Measurements from ENCODE around the gene MAGI2. TPM values are rescaled to one million over a fixed set of nuclear protein-coding genes. Genes with fewer than 3 reads are reported as not detected.

The MAGI2 gene
- total RNA-seq, 1 experiment from 2014 or later = 14.3 TPM

GRCh38 chr7:78864339-78864738 is 589.1 kb downstream of the MAGI2 start:
- no peak overlapping the region for H2BK15ac ChIP-seq (ENCODE audit: low read depth, low read length)

More at GRCh38 chr7:78864339-78864738, 589.1 kb downstream of the MAGI2 start:
- Histone ChIP-seq H3K79me1 (ENCODE audit: insufficient read depth, low read depth, low read length, poor library complexity, severe bottlenecking) (no peaks in the 10 kb centered on the region), H3K9me3 (ENCODE audit: control insufficient read depth, low read depth, low read length) (no peaks in the 10 kb centered on the region), H3K4me1 (ENCODE audit: insufficient read depth, low read length) (no peaks in the 10 kb centered on the region), H4K20me1 (ENCODE audit: control insufficient read depth, insufficient read depth, insufficient read length) (no peaks in the 10 kb centered on the region), H2BK12ac (ENCODE audit: insufficient read length, low read depth, low read length) (no peak overlapping the region), H2BK5ac (ENCODE audit: insufficient read length, low read length) (no peak overlapping the region), H3K56ac (ENCODE audit: insufficient read length, low read depth, low read length) (no peak overlapping the region), H3T11ph (ENCODE audit: low read length) (no peak overlapping the region), H3K23me2 (ENCODE audit: insufficient read length, low read depth, low read length, poor library complexity, severe bottlenecking) (no peaks in the 10 kb centered on the region), H4K8ac (replicated peaks; ENCODE audit: insufficient read length, low read depth, low read length) (no peak overlapping the region), H3K27ac (ENCODE audit: insufficient read length, low read depth, low read length) (no peak overlapping the region), H2AFZ (ENCODE audit: low read length) (no peak overlapping the region), H2AK5ac (ENCODE audit: insufficient read length, low read length) (no peak overlapping the region), H3K27me3 (ENCODE audit: insufficient read depth, low read length) (no peaks in the 10 kb centered on the region), H3K9ac (ENCODE audit: extremely low read depth, insufficient read length, low read length) (no peak overlapping the region), H3K23ac (ENCODE audit: insufficient read length, low read depth, low read length) (no peak overlapping the region), H4K91ac (ENCODE audit: insufficient read length, low read depth, low read length) (no peak overlapping the region), H3K18ac (ENCODE audit: insufficient read length, low read depth, low read length) (no peak overlapping the region), H4K5ac (ENCODE audit: insufficient read length, low read depth, low read length) (no peak overlapping the region), H3K79me2 (ENCODE audit: insufficient read depth, low read length) (no peaks in the 10 kb centered on the region), H2BK20ac (ENCODE audit: low read depth, low read length, poor library complexity, severe bottlenecking) (no peak overlapping the region), H3K4me2 (ENCODE audit: insufficient read depth, insufficient read length, low read length) (no peak overlapping the region), H2BK120ac (ENCODE audit: low read depth, low read length, poor library complexity, severe bottlenecking) (no peak overlapping the region), H3K14ac (ENCODE audit: insufficient read depth, low read length) (no peak overlapping the region), H3K4ac (ENCODE audit: low read depth, low read length) (no peak overlapping the region)
- Mint-ChIP-seq H3K27me3 (ENCODE audit: low read depth) (no peaks in the 10 kb centered on the region; the same call in 1 of the 2 replicates), H3K4me1 (peaks cover 0 to 6% of the 10 kb centered on the region in 2 experiments; a peak in 2 of 4 replicates), H3K27ac (no peak overlapping the region), H3K36me3 (ENCODE audit: insufficient read depth in 1 of 3, low read depth in 3 of 3) (peaks cover 3 to 6% (median 5%) of the 10 kb centered on the region in 3 experiments; a peak in 4 of 7 replicates), H3K9me3 (peaks cover 3 to 6% of the 10 kb centered on the region in 2 experiments; a peak in 4 of 5 replicates), H3K4me3 (no peak overlapping the region)
- no peak for DNase-seq
- TF ChIP-seq CTCF (conservative IDR thresholded peaks at IDR 0.05) = no peak
